Measurements from ENCODE around the gene SCAPER.

The SCAPER gene

DNA sequence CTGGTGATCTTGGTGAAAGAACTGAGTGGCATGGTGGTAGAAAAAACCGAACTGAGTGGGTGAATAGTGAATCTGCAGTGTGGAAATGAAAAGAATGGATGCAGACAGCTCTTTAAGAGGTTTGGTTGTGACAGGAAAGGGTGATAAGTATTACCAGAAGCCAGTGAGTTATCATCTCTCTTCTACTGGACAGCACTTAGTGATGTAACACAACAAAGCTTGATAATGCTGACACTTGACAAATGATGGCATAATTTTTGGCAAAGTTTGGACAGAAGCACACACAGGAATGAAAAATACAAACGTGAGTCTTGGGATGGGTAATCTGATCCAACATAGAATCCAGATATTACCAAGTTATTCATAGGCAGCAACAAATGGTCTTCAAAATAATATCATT, 456.4 kb downstream of the SCAPER start:
- no peak overlapping the region for H3K23ac ChIP-seq (ENCODE audit: low read depth, low read length, poor library complexity)
- WGBS, 2 donors (ENCODE audit: extremely low coverage in 2 of 2, insufficient read length in 2 of 2, insufficient replicate concordance in 1 of 2) = no CpG with 5 or more reads among the region's 2 CpGs
- H3K4ac ChIP-seq (ENCODE audit: low read length) = no peak overlapping the region

GRCh38 chr15:76447728-76448441, 457.3 kb downstream of the SCAPER start:
- H2BK120ac ChIP-seq (ENCODE audit: low read depth, low read length) = no peak overlapping the region
- no peak overlapping the region for H3K14ac ChIP-seq (ENCODE audit: low read length)
- H3K79me1 ChIP-seq (ENCODE audit: low read depth, low read length) = no peaks in the 10 kb centered on the region
- no peak overlapping the region for H3K4me2 ChIP-seq (ENCODE audit: insufficient read depth, low read length, poor library complexity, severe bottlenecking)
- no CpG with 5 or more reads among the region's 2 CpGs for WGBS, 2 donors (ENCODE audit: extremely low coverage in 2 of 2, insufficient read length in 2 of 2, insufficient replicate concordance in 1 of 2)
- peak overlapping the region in 1 of 2 donors; percentile 8 for H3K4me3 ChIP-seq (ENCODE audit: low read length in 2 of 2)
- peaks cover 0 to 3% of the 10 kb centered on the region in 2 donors for H3K9me3 ChIP-seq (replicated peaks in 1 of 2; ENCODE audit: control insufficient read depth in 2 of 2, insufficient read depth in 1 of 2, low read depth in 1 of 2, low read length in 2 of 2)
- H3K18ac ChIP-seq (ENCODE audit: low read length) = no peak overlapping the region
- H3K4me1 ChIP-seq (ENCODE audit: control insufficient read depth in 2 of 2, insufficient read depth in 1 of 2, low read depth in 1 of 2, low read length in 2 of 2) = no peaks in the 10 kb centered on the region
- no peak overlapping the region for H3K23ac ChIP-seq (ENCODE audit: low read depth, low read length, poor library complexity)
- H3K36me3 ChIP-seq (replicated peaks in 1 of 2; ENCODE audit: control insufficient read depth in 2 of 2, insufficient read depth in 2 of 2, low read length in 2 of 2) = no peaks in the 10 kb centered on the region
- no peak overlapping the region for H3K9ac ChIP-seq (ENCODE audit: low read depth, low read length, poor library complexity)
- H3K4ac ChIP-seq (ENCODE audit: low read length) = no peak overlapping the region
- H2AK5ac ChIP-seq (ENCODE audit: low read depth, low read length) = no peak overlapping the region
- H2BK12ac ChIP-seq (ENCODE audit: low read length) = no peak overlapping the region
- H2AFZ ChIP-seq (ENCODE audit: low read length) = no peak overlapping the region
- no peak overlapping the region for H3K27ac ChIP-seq (replicated peaks; ENCODE audit: low read length)
- no peak overlapping the region for H2BK15ac ChIP-seq (ENCODE audit: low read length)
- H4K8ac ChIP-seq (ENCODE audit: low read depth, low read length) = no peak overlapping the region
- H4K91ac ChIP-seq (ENCODE audit: low read depth, low read length, poor library complexity) = no peak overlapping the region
- H3K27me3 ChIP-seq (ENCODE audit: control insufficient read depth in 3 of 3, insufficient read depth in 3 of 3, low read depth in 1 of 3, low read length in 3 of 3) = no peaks in the 10 kb centered on the region
- no peak for DNase-seq (ENCODE audit: low spot score)
- no peak overlapping the region for H2BK5ac ChIP-seq (ENCODE audit: low read length)

More for the DNA sequence above, 456.4 kb downstream of the SCAPER start:
- H3K14ac ChIP-seq (ENCODE audit: low read length) = no peak overlapping the region
- no peak overlapping the region for H3K27ac ChIP-seq (replicated peaks; ENCODE audit: low read length)
- H2AK5ac ChIP-seq (ENCODE audit: low read depth, low read length) = no peak overlapping the region
- H3K9me3 ChIP-seq (replicated peaks in 1 of 2; ENCODE audit: control insufficient read depth in 2 of 2, insufficient read depth in 1 of 2, low read depth in 1 of 2, low read length in 2 of 2) = peaks cover 0 to 3% of the 10 kb centered on the region in 2 donors
- H2BK15ac ChIP-seq (ENCODE audit: low read length) = no peak overlapping the region
- no peaks in the 10 kb centered on the region for H3K79me1 ChIP-seq (ENCODE audit: low read depth, low read length)
- no peak overlapping the region for H3K9ac ChIP-seq (ENCODE audit: low read depth, low read length, poor library complexity)
- no peak overlapping the region for H4K8ac ChIP-seq (ENCODE audit: low read depth, low read length)
- no peak overlapping the region for H2BK120ac ChIP-seq (ENCODE audit: low read depth, low read length)
- no peak for DNase-seq (ENCODE audit: low spot score)
- H3K4me3 ChIP-seq (ENCODE audit: low read length in 2 of 2) = no peak overlapping the region
- no peak overlapping the region for H4K91ac ChIP-seq (ENCODE audit: low read depth, low read length, poor library complexity)
- no peak overlapping the region for H2AFZ ChIP-seq (ENCODE audit: low read length)
- H3K36me3 ChIP-seq (replicated peaks in 1 of 2; ENCODE audit: control insufficient read depth in 2 of 2, insufficient read depth in 2 of 2, low read length in 2 of 2) = no peaks in the 10 kb centered on the region
- H3K4me2 ChIP-seq (ENCODE audit: insufficient read depth, low read length, poor library complexity, severe bottlenecking) = no peak overlapping the region
- no peak overlapping the region for H2BK5ac ChIP-seq (ENCODE audit: low read length)
- H3K18ac ChIP-seq (ENCODE audit: low read length) = no peak overlapping the region
- no peaks in the 10 kb centered on the region for H3K4me1 ChIP-seq (ENCODE audit: control insufficient read depth in 2 of 2, insufficient read depth in 1 of 2, low read depth in 1 of 2, low read length in 2 of 2)
- no peaks in the 10 kb centered on the region for H3K27me3 ChIP-seq (ENCODE audit: control insufficient read depth in 3 of 3, insufficient read depth in 3 of 3, low read depth in 1 of 3, low read length in 3 of 3)
- no peak overlapping the region for H2BK12ac ChIP-seq (ENCODE audit: low read length)

- H3K4ac ChIP-seq (ENCODE audit: low read length) = no peak overlapping the region
- no peak overlapping the region for H3K9ac ChIP-seq (ENCODE audit: low read depth, low read length, poor library complexity)
- no peak overlapping the region for H2BK15ac ChIP-seq (ENCODE audit: low read length)
- WGBS, 2 donors (ENCODE audit: extremely low coverage in 2 of 2, insufficient read length in 2 of 2, insufficient replicate concordance in 1 of 2) = no CpG with 5 or more reads among the region's 3 CpGs
- no peak overlapping the region for H4K8ac ChIP-seq (ENCODE audit: low read depth, low read length)
- no peak overlapping the region for H2BK120ac ChIP-seq (ENCODE audit: low read depth, low read length)
- H3K18ac ChIP-seq (ENCODE audit: low read length) = no peak overlapping the region
- no peaks in the 10 kb centered on the region for H3K79me1 ChIP-seq (ENCODE audit: low read depth, low read length)
- no peak overlapping the region for H2BK5ac ChIP-seq (ENCODE audit: low read length)
- H3K4me2 ChIP-seq (ENCODE audit: insufficient read depth, low read length, poor library complexity, severe bottlenecking) = no peak overlapping the region
- H3K9me3 ChIP-seq (replicated peaks in 1 of 2; ENCODE audit: control insufficient read depth in 2 of 2, insufficient read depth in 1 of 2, low read depth in 1 of 2, low read length in 2 of 2) = peaks cover 0 to 1% of the 10 kb centered on the region in 2 donors
- no peaks in the 10 kb centered on the region for H3K36me3 ChIP-seq (replicated peaks in 1 of 2; ENCODE audit: control insufficient read depth in 2 of 2, insufficient read depth in 2 of 2, low read length in 2 of 2)
- no peak for DNase-seq (ENCODE audit: low spot score)
- no peak overlapping the region for H3K4me3 ChIP-seq (ENCODE audit: low read length in 2 of 2)
- no peak overlapping the region for H3K27ac ChIP-seq (replicated peaks; ENCODE audit: low read length)
- H3K27me3 ChIP-seq (ENCODE audit: control insufficient read depth in 3 of 3, insufficient read depth in 3 of 3, low read depth in 1 of 3, low read length in 3 of 3) = no peaks in the 10 kb centered on the region
- no peak overlapping the region for H3K14ac ChIP-seq (ENCODE audit: low read length)
- H2AK5ac ChIP-seq (ENCODE audit: low read depth, low read length) = no peak overlapping the region
- H3K23ac ChIP-seq (ENCODE audit: low read depth, low read length, poor library complexity) = no peak overlapping the region
- no peak overlapping the region for H2BK12ac ChIP-seq (ENCODE audit: low read length)
- no peak overlapping the region for H2AFZ ChIP-seq (ENCODE audit: low read length)
- H3K4me1 ChIP-seq (ENCODE audit: control insufficient read depth in 2 of 2, insufficient read depth in 1 of 2, low read depth in 1 of 2, low read length in 2 of 2) = no peaks in the 10 kb centered on the region
- H4K91ac ChIP-seq (ENCODE audit: low read depth, low read length, poor library complexity) = no peak overlapping the region
Measured at GRCh38 chr15:76440441-76440840, 464.7 kb downstream of the SCAPER start.

DNA sequence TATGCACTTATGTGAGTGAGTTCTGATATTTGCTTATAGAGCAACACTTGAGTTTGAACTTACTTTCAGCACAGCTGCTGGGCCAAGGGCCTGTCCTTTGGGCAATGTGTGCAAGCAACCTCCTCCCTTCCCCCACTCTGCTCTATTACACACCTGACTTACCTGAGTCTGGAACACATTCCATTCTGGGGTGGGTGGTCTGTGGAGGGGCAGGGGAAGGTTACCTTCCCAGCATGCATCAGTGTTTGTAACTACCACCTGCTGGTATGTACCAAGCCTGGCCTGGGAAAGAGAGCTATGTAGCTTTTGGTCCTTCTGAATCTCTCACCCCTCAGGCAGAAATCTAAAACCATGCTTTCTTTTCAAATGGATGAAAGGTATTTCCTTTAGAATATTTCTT, 465.6 kb downstream of the SCAPER start:
- Histone ChIP-seq H2BK15ac (ENCODE audit: low read length) (no peak overlapping the region), H3K4me3 (ENCODE audit: low read length in 2 of 2) (no peak overlapping the region), H2AK5ac (ENCODE audit: low read depth, low read length) (no peak overlapping the region), H3K4ac (ENCODE audit: low read length) (no peak overlapping the region), H3K36me3 (replicated peaks in 1 of 2; ENCODE audit: control insufficient read depth in 2 of 2, insufficient read depth in 2 of 2, low read length in 2 of 2) (no peaks in the 10 kb centered on the region), H3K27me3 (ENCODE audit: control insufficient read depth in 3 of 3, insufficient read depth in 3 of 3, low read depth in 1 of 3, low read length in 3 of 3) (no peaks in the 10 kb centered on the region), H2BK120ac (ENCODE audit: low read depth, low read length) (no peak overlapping the region), H3K14ac (ENCODE audit: low read length) (no peak overlapping the region), H2BK5ac (ENCODE audit: low read length) (no peak overlapping the region), H2BK12ac (ENCODE audit: low read length) (no peak overlapping the region), H4K8ac (ENCODE audit: low read depth, low read length) (no peak overlapping the region), H4K91ac (ENCODE audit: low read depth, low read length, poor library complexity) (no peak overlapping the region), H3K9me3 (replicated peaks in 1 of 2; ENCODE audit: control insufficient read depth in 2 of 2, insufficient read depth in 1 of 2, low read depth in 1 of 2, low read length in 2 of 2) (no peaks in the 10 kb centered on the region), H3K4me2 (ENCODE audit: insufficient read depth, low read length, poor library complexity, severe bottlenecking) (no peak overlapping the region), H3K4me1 (ENCODE audit: control insufficient read depth in 2 of 2, insufficient read depth in 1 of 2, low read depth in 1 of 2, low read length in 2 of 2) (no peaks in the 10 kb centered on the region), H3K23ac (ENCODE audit: low read depth, low read length, poor library complexity) (no peak overlapping the region), H3K79me1 (ENCODE audit: low read depth, low read length) (no peaks in the 10 kb centered on the region), H2AFZ (ENCODE audit: low read length) (no peak overlapping the region), H3K27ac (replicated peaks; ENCODE audit: low read length) (no peak overlapping the region), H3K18ac (ENCODE audit: low read length) (no peak overlapping the region), H3K9ac (ENCODE audit: low read depth, low read length, poor library complexity) (no peak overlapping the region)
- DNase-seq (ENCODE audit: low spot score) = no peak

Measured in neuronal stem cell (in vitro differentiated cells).